Measurements from ENCODE around the gene TERF2IP. TPM values are rescaled to one million over a fixed set of nuclear protein-coding genes. Genes with fewer than 3 reads are reported as not detected.

Gene TERF2IP
- total and polyA plus RNA-seq, 2 donors from 2014 or later = 58.0 to 72.8 TPM

DNA sequence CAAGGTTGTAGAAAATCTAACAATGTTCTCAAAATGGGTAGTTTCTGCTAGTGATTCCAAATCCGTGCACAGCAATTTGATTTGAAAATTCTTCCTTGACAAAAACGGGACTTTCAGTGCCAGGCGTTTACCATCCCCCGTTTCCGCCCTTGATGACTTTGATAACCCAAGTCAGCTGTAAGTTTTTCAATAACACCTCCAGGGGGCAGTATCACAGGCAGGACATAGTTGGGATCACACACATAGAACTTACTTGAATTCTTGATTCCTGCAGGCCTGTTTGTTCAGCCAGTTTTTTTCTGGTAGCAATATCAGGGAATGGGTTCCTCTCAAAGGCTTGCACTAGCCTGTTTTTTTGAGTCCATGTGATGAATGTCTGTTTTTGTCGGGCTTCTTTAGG lies 48.1 kb downstream of the TERF2IP start:
- Histone ChIP-seq H3K4me1 (ENCODE audit: control insufficient read depth in 2 of 3, insufficient read depth in 2 of 3, low read depth in 1 of 3, low read length in 3 of 3) (no peaks in the 10 kb centered on the region), H3K9ac (ENCODE audit: low read length in 3 of 3) (no peak overlapping the region), H3K9me3 (ENCODE audit: control insufficient read depth in 2 of 3, insufficient read depth in 1 of 3, low read length in 3 of 3) (no peaks in the 10 kb centered on the region), H3K36me3 (ENCODE audit: control insufficient read depth in 2 of 3, insufficient read depth in 3 of 3, low read length in 3 of 3) (no peaks in the 10 kb centered on the region), H3K4me3 (ENCODE audit: low read length in 3 of 3) (no peak overlapping the region), H3K27me3 (ENCODE audit: control insufficient read depth, insufficient read depth, low read length) (no peaks in the 10 kb centered on the region), H3K27ac (ENCODE audit: low read depth in 2 of 2, low read length in 2 of 2) (no peak overlapping the region)
- no peak for TF ChIP-seq CTCF (IDR thresholded peaks at IDR 0.05; ENCODE audit: borderline replicate concordance, extremely low read depth, insufficient read depth)
- intact Hi-C loops (cut with DNase I) = no loop called here
- FAIRE-seq (no peak), DNase-seq (no peak)

DNA sequence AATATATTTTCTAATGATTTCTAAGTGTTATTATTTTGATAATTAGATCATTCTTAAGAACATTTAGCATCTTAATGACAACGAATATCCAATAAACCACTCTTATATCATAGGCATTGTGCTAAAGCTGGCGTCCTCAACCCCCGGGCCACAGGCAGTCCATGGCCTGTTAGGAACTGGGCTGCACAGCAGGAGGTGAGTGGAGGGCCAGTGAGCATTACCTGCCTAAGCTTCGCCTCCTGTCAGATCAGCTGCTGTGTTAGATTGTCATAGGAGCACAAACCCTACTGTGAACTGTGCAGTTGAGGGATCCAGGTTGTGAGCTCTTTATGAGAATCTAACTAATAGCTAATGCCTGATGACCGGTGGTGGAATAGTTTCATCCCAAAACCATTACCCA lies 50.0 kb downstream of the TERF2IP start:
- Histone ChIP-seq H3K4me1 (ENCODE audit: control insufficient read depth in 2 of 3, insufficient read depth in 2 of 3, low read depth in 1 of 3, low read length in 3 of 3) (no peaks in the 10 kb centered on the region), H3K36me3 (ENCODE audit: control insufficient read depth in 2 of 3, insufficient read depth in 3 of 3, low read length in 3 of 3) (no peaks in the 10 kb centered on the region), H3K4me3 (ENCODE audit: low read length in 3 of 3) (no peak overlapping the region), H3K27ac (ENCODE audit: low read depth in 2 of 2, low read length in 2 of 2) (no peak overlapping the region), H3K27me3 (ENCODE audit: control insufficient read depth, insufficient read depth, low read length) (no peaks in the 10 kb centered on the region), H3K9ac (ENCODE audit: low read length in 3 of 3) (no peak overlapping the region), H3K9me3 (ENCODE audit: control insufficient read depth in 2 of 3, insufficient read depth in 1 of 3, low read length in 3 of 3) (no peaks in the 10 kb centered on the region)
- FAIRE-seq (no peak), DNase-seq (no peak)
- no peak for TF ChIP-seq CTCF (IDR thresholded peaks at IDR 0.05; ENCODE audit: borderline replicate concordance, extremely low read depth, insufficient read depth)
- intact Hi-C loops (cut with DNase I) = no loop called here

DNA sequence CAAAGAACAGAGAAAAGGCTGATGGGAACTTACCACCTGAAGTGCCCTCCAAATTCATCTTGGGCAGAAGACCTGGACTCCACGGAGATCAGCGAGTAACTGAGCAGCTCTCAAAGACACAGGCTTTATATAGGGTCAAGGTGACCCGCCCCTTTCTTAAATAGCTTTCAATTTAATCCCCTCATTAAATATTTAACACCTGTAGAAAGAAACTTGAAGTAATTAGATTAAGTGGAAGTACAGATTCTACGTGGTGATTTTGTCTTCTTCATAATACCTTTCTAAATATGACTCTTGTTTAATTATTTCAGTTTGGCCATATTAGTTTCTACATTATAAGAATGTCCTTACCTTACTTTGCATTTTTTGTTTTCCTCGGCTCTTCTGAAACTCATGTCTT lies 53.8 kb downstream of the TERF2IP start, which contains the start of gene DUXB:
TSS of gene DUXB (minus strand) at position 101 of the 400 bp plus-strand sequence. CDS start at position 58, 43 bp downstream.
- H3K4me1 ChIP-seq (ENCODE audit: control insufficient read depth in 2 of 3, insufficient read depth in 2 of 3, low read depth in 1 of 3, low read length in 3 of 3) = no peaks in the 10 kb centered on the region
- H3K27me3 ChIP-seq (ENCODE audit: control insufficient read depth, insufficient read depth, low read length) = no peaks in the 10 kb centered on the region
- no peak within 1 kb of the TSS for H3K9ac ChIP-seq (ENCODE audit: low read length in 3 of 3)
- FAIRE-seq (no peak), DNase-seq (no peak)
- TF ChIP-seq CTCF (IDR thresholded peaks at IDR 0.05; ENCODE audit: borderline replicate concordance, extremely low read depth, insufficient read depth) = no peak
- H3K4me3 ChIP-seq (ENCODE audit: low read length in 3 of 3) = no peak within 1 kb of the TSS
- no peaks in the 10 kb centered on the region for H3K36me3 ChIP-seq (ENCODE audit: control insufficient read depth in 2 of 3, insufficient read depth in 3 of 3, low read length in 3 of 3)
- no peaks in the 10 kb centered on the region for H3K9me3 ChIP-seq (ENCODE audit: control insufficient read depth in 2 of 3, insufficient read depth in 1 of 3, low read length in 3 of 3)
- H3K27ac ChIP-seq (ENCODE audit: low read depth in 2 of 2, low read length in 2 of 2) = no peak within 1 kb of the TSS
- intact Hi-C loops (cut with DNase I) = no loop called here

DNA sequence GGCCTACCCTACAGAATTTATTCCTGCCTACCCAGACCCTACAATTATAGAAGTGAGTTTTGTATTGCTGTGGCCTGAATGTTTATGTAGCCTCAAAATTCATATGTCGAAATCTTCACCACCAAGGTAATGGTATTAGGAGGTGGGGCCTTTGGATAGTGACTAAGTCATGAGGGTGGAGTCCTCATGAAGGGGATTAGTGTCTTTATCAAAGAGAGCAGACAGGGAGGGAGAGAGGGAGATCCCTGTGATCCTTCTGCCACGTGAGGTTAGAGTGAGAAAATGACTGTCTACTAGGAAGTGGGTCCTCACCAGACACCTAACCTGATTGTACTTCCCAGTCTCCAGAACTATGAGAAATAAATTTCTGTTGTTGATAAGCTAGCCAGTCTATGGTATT lies 54.7 kb downstream of the TERF2IP start:
- Histone ChIP-seq H3K4me1 (ENCODE audit: control insufficient read depth in 2 of 3, insufficient read depth in 2 of 3, low read depth in 1 of 3, low read length in 3 of 3) (no peaks in the 10 kb centered on the region), H3K9ac (ENCODE audit: low read length in 3 of 3) (no peak overlapping the region), H3K27me3 (ENCODE audit: control insufficient read depth, insufficient read depth, low read length) (no peaks in the 10 kb centered on the region), H3K9me3 (ENCODE audit: control insufficient read depth in 2 of 3, insufficient read depth in 1 of 3, low read length in 3 of 3) (no peaks in the 10 kb centered on the region), H3K36me3 (ENCODE audit: control insufficient read depth in 2 of 3, insufficient read depth in 3 of 3, low read length in 3 of 3) (no peaks in the 10 kb centered on the region), H3K27ac (ENCODE audit: low read depth in 2 of 2, low read length in 2 of 2) (no peak overlapping the region), H3K4me3 (ENCODE audit: low read length in 3 of 3) (no peak overlapping the region)
- DNase-seq = no peak
- no peak for TF ChIP-seq CTCF (IDR thresholded peaks at IDR 0.05; ENCODE audit: borderline replicate concordance, extremely low read depth, insufficient read depth)
- intact Hi-C loops (cut with DNase I) = no loop called here
- no peak for FAIRE-seq

Data from kidney (tissue), 14 donors.